C4-2B (cell line): ENCODE measurements around the gene ZNF407.

Source experiments
- ZFX ChIP-seq: fragments of 450-650 bp; IDR thresholded peaks from 2 replicates; pipeline ENCODE4 v1.6.1; 2017
- TF ChIP-seq, protein P1 (sequence below): fragments of 450-650 bp; conservative IDR thresholded peaks from 2 replicates; pipeline ENCODE4 v1.5.1; 2017; ENCODE audit warnings: mild to moderate bottlenecking

DNA sequence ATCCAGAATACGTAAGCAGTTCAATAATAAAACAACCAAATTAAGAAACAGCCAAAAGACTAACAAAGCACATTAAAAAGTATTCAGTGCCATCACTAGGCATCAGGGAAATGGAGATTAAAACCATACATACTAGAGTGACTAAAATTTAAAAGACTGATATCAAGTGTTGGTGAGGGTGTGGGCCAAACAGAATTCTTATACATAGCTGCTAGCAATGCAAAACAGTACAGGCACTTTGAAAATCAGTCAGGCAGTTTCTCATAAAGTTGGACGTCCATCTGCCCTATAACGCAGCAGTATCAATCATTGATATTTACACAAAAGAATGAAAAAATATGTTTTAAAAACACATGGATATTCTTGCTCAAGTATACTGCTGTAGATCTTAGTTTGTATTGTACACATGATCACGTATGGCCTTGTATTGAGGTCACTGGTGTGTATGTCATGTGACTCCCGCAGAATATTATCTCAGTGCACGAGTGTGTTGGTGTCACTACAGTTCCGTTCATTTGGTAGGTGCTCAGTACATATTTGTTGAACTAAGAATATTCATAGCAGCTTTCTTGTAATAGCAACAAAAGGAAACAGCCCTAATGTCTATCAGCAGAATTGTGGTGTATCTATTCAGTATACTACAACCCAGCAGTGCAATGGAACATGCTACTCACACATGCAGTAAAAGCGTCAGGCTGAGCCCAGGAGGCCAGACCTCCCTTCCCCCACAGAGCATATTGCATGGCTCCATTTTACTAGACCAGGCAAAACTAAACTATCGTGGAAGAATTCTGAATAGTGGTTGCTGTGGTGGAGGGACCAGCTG lies 28.6 kb downstream of the ZNF407 start:
- TF ChIP-seq, protein P1, sequence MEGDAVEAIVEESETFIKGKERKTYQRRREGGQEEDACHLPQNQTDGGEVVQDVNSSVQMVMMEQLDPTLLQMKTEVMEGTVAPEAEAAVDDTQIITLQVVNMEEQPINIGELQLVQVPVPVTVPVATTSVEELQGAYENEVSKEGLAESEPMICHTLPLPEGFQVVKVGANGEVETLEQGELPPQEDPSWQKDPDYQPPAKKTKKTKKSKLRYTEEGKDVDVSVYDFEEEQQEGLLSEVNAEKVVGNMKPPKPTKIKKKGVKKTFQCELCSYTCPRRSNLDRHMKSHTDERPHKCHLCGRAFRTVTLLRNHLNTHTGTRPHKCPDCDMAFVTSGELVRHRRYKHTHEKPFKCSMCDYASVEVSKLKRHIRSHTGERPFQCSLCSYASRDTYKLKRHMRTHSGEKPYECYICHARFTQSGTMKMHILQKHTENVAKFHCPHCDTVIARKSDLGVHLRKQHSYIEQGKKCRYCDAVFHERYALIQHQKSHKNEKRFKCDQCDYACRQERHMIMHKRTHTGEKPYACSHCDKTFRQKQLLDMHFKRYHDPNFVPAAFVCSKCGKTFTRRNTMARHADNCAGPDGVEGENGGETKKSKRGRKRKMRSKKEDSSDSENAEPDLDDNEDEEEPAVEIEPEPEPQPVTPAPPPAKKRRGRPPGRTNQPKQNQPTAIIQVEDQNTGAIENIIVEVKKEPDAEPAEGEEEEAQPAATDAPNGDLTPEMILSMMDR, result no peak
- TF ChIP-seq ZFX, result no peak
